ENCODE data around the gene ZNF282.
"Not testable (repeated sequence)": the region's sequence is repeated elsewhere in the genome, so short reads cannot be mapped to it uniquely, and the experiment has no call there.

Gene ZNF282

GRCh38 chr7:149225656-149226055 lies 30.3 kb downstream of the ZNF282 start:
- DNase-seq, result no peak

- DNase-seq, result not testable (repeated sequence)
Observed at GRCh38 chr7:149226366-149226765, 31.0 kb downstream of the ZNF282 start.

- no peak for DNase-seq
Observed at GRCh38 chr7:149226840-149227494, 31.6 kb downstream of the ZNF282 start.

- DNase-seq, result no peak
Observed at GRCh38 chr7:149228831-149229471, 33.6 kb downstream of the ZNF282 start.

GRCh38 chr7:149229526-149229925 lies 34.2 kb downstream of the ZNF282 start:
- DNase-seq, result no peak

GRCh38 chr7:149232362-149232761 lies 37.0 kb downstream of the ZNF282 start:
- no peak for DNase-seq

GRCh38 chr7:149233655-149234204 lies 38.4 kb downstream of the ZNF282 start:
- DNase-seq, result not testable (repeated sequence)

- no peak for DNase-seq
Observed at GRCh38 chr7:149237502-149237901, 42.2 kb downstream of the ZNF282 start.

- no peak for DNase-seq
Observed at GRCh38 chr7:149238051-149238450, 42.7 kb downstream of the ZNF282 start.

- peak; percentile 62 for DNase-seq
Observed at GRCh38 chr7:149239345-149240143, 44.2 kb downstream of the ZNF282 start, which contains the start of gene ZNF212. ZNF212 (plus strand) TSS chr7:149239651; CDS start chr7:149239779, 128 bp downstream.

GRCh38 chr7:149240637-149241036 lies 45.3 kb downstream of the ZNF282 start:
- no peak for DNase-seq

- no peak for DNase-seq
Observed at GRCh38 chr7:149241696-149242095, 46.4 kb downstream of the ZNF282 start.

- DNase-seq, result no peak
Observed at GRCh38 chr7:149245244-149245643, 49.9 kb downstream of the ZNF282 start.

- no peak for DNase-seq
Observed at GRCh38 chr7:149245744-149246143, 50.4 kb downstream of the ZNF282 start.

- no peak for DNase-seq
Observed at GRCh38 chr7:149248777-149249176, 53.4 kb downstream of the ZNF282 start.

GRCh38 chr7:149250151-149250550 lies 54.8 kb downstream of the ZNF282 start:
- not testable (repeated sequence) for DNase-seq

- DNase-seq, result not testable (repeated sequence)
Observed at GRCh38 chr7:149251518-149251917, 56.2 kb downstream of the ZNF282 start.

GRCh38 chr7:149252378-149252777 lies 57.0 kb downstream of the ZNF282 start:
- no peak for DNase-seq

- no peak for DNase-seq
Observed at GRCh38 chr7:149253665-149254064, 58.3 kb downstream of the ZNF282 start.

- no peak for DNase-seq
Observed at GRCh38 chr7:149254181-149254858, 59.0 kb downstream of the ZNF282 start.

GRCh38 chr7:149255174-149255573 lies 59.8 kb downstream of the ZNF282 start:
- DNase-seq, result no peak

GRCh38 chr7:149256568-149256967 lies 61.2 kb downstream of the ZNF282 start:
- no peak for DNase-seq

GRCh38 chr7:149257146-149257545 lies 61.8 kb downstream of the ZNF282 start:
- DNase-seq, result no peak
